Umbilical cord (tissue), 2 donors: ENCODE results near the gene PCDHGC5. TPM values are rescaled to one million over a fixed set of nuclear protein-coding genes. Genes with fewer than 3 reads are reported as not detected.

Source experiments
- DNase-seq: peaks from one replicate; pipeline ENCODE4 v3.0.0-alpha.2; 2015; ENCODE audit warnings: low spot score
- total RNA-seq: library from RNA; depleted of rRNA; stranded (reverse); fragments of >200 nt; gene quantifications from one replicate; pipeline ENCODE4 v1.2.3, GENCODE V29; 2014; ENCODE audit warnings: low replicate concordance; ENCODE audit not compliant: insufficient read depth

The PCDHGC5 gene
- 8.2 TPM for total RNA-seq

GRCh38 chr5:141488591-141489561, at the start of gene PCDHGC5:
PCDHGC5 (plus strand) TSS chr5:141489081; CDS start chr5:141489241, 160 bp downstream.
- DNase-seq = no peak

- DNase-seq = no peak
Measured at GRCh38 chr5:141439411-141440141, 49.3 kb upstream of the PCDHGC5 start.

GRCh38 chr5:141440341-141440740, 48.5 kb upstream of the PCDHGC5 start:
- DNase-seq = no peak

- DNase-seq = no peak
Measured at GRCh38 chr5:141441571-141442170, 47.2 kb upstream of the PCDHGC5 start.

DNA sequence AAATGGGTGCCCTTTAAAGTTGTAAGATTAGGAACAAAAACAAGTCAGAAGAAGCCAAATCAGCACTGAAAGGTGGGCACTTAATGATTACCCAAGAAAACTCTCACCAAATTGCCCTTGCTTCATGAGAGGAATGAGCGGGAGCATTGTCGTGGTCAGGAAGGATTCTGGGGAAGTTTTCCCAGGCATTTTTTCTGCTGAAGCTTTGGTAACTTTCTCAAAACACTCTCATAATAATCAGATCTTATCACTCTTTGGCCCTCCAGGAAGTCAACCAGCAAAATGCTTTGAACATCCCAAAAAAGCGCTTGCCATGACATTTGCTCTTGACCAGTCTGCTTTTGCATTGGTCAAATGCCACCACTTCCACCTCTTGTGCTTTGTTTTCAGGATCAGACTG, 23.5 kb upstream of the PCDHGC5 start:
- DNase-seq = no peak

DNA sequence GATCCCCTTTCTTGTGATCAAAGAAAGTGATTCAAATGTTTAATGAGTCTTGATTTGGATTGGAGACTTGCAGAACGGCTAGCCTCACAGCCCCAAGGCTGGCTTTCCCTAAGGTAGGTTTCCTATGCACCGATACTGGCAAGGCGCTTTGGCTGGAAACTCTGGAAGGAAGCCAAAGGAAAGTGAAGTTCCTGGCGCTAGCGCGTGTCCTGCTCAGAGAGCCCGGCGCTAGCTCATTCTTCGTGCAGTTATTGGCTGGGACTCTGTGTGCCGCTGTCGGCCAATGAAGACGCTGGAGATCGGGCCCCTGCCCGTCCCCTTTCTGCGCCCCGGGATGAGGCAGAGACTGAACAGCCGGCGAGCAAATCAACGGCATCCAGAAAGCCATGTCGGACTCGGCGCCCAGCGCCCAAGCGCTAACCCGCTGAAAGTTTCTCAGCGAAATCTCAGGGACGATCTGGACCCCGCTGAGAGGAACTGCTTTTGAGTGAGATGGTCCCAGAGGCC, 13.2 kb upstream of the PCDHGC5 start, which contains the start of gene PCDHGC3:
Gene PCDHGC3 (plus strand): TSS at position 342 of the 507 bp plus-strand sequence. CDS start 151 bp downstream, at position 493.
- DNase-seq = peak; percentile 98

GRCh38 chr5:141476132-141476911, 12.6 kb upstream of the PCDHGC5 start:
- peak; percentile 84 for DNase-seq

GRCh38 chr5:141477044-141477575, 11.8 kb upstream of the PCDHGC5 start:
- DNase-seq = no peak

DNA sequence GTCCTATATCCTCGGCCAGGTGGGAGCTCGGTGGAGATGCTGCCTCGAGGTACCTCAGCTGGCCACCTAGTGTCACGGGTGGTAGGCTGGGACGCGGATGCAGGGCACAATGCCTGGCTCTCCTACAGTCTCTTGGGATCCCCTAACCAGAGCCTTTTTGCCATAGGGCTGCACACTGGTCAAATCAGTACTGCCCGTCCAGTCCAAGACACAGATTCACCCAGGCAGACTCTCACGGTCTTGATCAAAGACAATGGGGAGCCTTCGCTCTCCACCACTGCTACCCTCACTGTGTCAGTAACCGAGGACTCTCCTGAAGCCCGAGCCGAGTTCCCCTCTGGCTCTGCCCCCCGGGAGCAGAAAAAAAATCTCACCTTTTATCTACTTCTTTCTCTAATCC, 11.1 kb upstream of the PCDHGC5 start:
- no peak for DNase-seq

GRCh38 chr5:141478321-141478945, 10.4 kb upstream of the PCDHGC5 start:
- peak; percentile 26 for DNase-seq

- DNase-seq = no peak
Measured at GRCh38 chr5:141479776-141480175, 9.1 kb upstream of the PCDHGC5 start.

- no peak for DNase-seq
Measured at GRCh38 chr5:141483902-141484301, 5.0 kb upstream of the PCDHGC5 start.

GRCh38 chr5:141484310-141484640, 4.6 kb upstream of the PCDHGC5 start:
- DNase-seq = no peak

DNA sequence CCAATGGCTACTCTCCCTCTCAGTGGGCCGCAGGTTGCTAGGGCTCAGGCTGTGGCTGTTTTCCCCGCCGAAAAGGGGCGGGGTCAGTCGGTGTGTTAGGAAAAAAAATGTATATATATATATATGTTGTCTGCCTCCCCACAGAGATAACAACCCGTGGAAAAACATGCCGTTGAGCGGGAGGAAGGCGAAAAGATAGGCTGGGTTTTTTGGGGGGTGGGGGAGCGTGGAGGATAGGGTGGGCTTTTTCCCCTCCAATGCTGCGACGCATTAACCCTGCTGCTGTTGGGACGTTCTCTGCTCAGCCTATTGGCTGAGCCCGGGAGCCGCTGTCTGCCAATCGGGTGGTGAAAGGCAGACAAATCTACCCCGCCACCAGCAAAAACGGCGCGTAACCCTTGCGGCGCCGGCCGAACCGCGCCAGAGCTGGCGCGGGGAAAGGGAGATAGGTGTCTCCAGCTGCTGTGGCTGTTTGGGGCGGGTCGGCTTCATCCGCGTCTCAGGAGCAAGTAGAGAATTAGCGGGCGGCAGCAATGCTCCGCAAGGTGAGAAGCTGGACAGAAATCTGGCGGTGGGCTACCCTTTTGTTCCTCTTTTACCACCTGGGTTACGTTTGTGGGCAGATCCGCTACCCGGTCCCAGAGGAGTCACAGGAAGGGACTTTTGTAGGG, 4.1 kb upstream of the PCDHGC5 start, which contains the start of gene PCDHGC4:
Gene PCDHGC4 (plus strand): TSS at position 390 of the 671 bp plus-strand sequence. CDS start 144 bp downstream, at position 534.
- DNase-seq = peak; percentile 39

GRCh38 chr5:141485321-141486055, 3.4 kb upstream of the PCDHGC5 start:
- DNase-seq = no peak

GRCh38 chr5:141486091-141486490, 2.8 kb upstream of the PCDHGC5 start:
- no peak for DNase-seq

GRCh38 chr5:141487131-141487530, 1.8 kb upstream of the PCDHGC5 start:
- DNase-seq = no peak

DNA sequence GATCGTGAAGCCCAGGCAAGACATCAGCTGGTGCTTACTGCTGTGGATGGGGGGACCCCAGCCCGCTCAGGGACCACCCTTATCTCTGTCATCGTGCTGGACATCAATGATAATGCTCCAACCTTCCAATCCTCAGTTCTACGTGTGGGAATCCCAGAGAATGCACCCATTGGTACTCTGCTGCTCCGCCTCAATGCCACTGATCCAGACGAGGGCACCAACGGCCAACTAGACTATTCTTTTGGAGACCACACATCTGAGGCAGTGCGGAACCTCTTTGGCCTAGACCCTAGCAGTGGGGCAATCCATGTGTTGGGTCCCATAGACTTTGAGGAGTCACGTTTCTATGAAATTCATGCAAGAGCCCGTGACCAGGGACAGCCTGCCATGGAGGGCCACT, 960 bp downstream of the PCDHGC5 start:
- DNase-seq = no peak

DNA sequence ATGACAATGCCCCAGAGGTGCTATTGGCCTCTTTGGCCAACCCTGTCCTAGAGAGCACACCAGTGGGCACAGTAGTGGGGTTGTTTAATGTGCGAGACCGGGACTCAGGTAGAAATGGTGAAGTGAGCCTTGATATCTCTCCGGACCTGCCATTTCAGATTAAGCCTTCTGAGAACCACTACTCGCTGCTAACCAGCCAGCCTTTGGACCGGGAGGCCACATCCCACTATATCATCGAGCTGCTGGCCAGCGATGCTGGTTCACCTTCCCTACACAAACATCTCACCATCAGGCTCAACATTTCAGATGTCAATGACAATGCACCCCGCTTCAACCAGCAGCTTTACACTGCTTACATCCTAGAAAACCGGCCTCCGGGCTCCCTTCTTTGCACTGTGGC, 1.4 kb downstream of the PCDHGC5 start:
- no peak for DNase-seq
